ENCODE results near the gene WLS.
A peak's percentile ranks its signal among the peaks of the same experiment; 100 is the strongest.

WLS gene

GRCh38 chr1:68232289-68233148, at the start of gene WLS:
WLS (minus strand) TSS chr1:68232523; CDS start chr1:68232299, 224 bp downstream.
- DNase-seq (ENCODE audit: extremely low read depth, low read depth), result peak; percentile 57

DNA sequence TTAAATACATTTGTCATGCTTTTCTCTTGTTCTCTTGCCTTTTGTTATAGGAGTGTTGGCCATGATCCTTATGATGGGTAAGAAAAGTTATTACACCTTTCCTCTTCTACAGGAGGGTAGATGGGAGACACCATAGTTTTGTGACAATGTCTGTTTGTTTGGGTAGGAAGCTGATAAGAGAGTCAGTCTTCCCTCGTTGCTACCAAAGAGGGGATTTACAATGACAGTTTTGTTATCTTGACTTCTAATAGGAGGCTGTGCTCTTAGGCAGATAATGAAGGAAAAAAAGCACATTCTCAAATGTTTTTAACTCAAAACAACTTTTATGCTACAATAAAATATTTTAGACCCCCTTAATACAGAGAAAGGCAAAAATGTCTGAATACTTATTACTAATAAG, 48.0 kb upstream of the WLS start:
- DNase-seq (ENCODE audit: extremely low read depth, low read depth), result no peak
- TF ChIP-seq, protein P1, sequence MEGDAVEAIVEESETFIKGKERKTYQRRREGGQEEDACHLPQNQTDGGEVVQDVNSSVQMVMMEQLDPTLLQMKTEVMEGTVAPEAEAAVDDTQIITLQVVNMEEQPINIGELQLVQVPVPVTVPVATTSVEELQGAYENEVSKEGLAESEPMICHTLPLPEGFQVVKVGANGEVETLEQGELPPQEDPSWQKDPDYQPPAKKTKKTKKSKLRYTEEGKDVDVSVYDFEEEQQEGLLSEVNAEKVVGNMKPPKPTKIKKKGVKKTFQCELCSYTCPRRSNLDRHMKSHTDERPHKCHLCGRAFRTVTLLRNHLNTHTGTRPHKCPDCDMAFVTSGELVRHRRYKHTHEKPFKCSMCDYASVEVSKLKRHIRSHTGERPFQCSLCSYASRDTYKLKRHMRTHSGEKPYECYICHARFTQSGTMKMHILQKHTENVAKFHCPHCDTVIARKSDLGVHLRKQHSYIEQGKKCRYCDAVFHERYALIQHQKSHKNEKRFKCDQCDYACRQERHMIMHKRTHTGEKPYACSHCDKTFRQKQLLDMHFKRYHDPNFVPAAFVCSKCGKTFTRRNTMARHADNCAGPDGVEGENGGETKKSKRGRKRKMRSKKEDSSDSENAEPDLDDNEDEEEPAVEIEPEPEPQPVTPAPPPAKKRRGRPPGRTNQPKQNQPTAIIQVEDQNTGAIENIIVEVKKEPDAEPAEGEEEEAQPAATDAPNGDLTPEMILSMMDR (IDR thresholded peaks at IDR 0.05; ENCODE audit: low read depth, low read length), result no peak

More at GRCh38 chr1:68232289-68233148, at the start of gene WLS:
- TF ChIP-seq, protein P1 (IDR thresholded peaks at IDR 0.05; ENCODE audit: low read depth, low read length), result peak; percentile 6

DNA sequence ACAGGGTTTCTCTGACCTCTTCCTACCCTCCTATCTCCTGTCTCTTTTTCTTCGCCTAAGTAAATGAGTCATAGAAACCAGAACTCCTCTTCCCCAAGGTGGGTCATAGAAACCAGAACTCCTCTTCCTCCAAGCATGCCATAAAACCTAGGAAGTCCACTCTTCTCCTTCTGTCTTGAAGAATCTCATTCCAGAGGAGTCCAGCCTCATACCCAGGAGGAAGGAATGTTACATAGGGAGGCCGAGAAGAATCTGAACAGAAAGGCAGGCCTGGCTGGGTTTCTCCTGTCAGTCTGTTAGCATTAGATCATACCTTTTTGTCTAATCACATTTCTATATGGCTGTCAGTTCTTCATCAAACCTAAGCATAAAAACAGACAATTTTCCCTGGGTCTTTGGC, 47.5 kb upstream of the WLS start:
- TF ChIP-seq, protein P1 (IDR thresholded peaks at IDR 0.05; ENCODE audit: low read depth, low read length), result no peak
- no peak for DNase-seq (ENCODE audit: extremely low read depth, low read depth)

- TF ChIP-seq, protein P1 (IDR thresholded peaks at IDR 0.05; ENCODE audit: low read depth, low read length), result no peak
- DNase-seq (ENCODE audit: extremely low read depth, low read depth), result no peak
These were observed 45.9 kb upstream of the WLS start for GRCh38 chr1:68278221-68278620.

- TF ChIP-seq, protein P1 (IDR thresholded peaks at IDR 0.05; ENCODE audit: low read depth, low read length), result no peak
- DNase-seq (ENCODE audit: extremely low read depth, low read depth), result no peak
These were observed 44.1 kb upstream of the WLS start for GRCh38 chr1:68276448-68276847.

DNA sequence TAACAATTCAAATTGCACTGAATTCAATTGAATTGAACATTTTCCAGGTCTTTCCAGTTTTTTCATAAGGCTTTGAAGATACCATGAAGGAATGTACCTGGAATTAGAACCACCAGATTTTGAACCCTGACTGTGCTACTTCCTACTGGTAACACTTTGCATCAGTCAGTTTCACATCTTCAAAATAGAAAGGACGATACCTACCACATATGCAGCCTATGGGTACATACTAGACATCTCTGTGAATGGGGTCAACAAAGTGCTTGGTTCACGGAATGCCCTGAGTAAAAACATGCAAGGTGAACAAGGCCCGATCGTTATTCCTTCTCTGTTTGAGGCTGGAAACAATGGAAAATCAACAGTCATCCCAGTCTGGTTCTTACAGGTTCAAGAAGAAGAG, 41.2 kb upstream of the WLS start:
- TF ChIP-seq, protein P1 (IDR thresholded peaks at IDR 0.05; ENCODE audit: low read depth, low read length), result no peak
- DNase-seq (ENCODE audit: extremely low read depth, low read depth), result no peak

DNA sequence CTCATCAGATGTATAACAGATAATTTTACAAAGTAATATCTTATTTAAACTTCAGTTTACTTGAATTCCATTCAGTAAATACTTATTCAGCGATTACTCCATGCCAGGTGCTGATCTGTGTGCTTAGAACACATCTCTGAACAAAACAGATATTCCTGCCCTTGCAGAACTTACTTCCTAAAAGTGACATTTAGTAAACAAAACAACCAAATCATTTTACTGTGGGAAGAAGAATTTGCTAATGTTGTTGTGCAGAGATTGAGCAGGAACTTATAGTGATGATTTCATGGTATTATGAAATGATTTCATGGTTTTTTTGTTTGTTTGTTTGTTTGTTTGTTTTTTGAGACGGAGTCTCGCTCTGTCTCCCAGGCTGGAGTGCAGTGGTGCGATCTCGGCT, 39.3 kb upstream of the WLS start:
- DNase-seq (ENCODE audit: extremely low read depth, low read depth), result no peak
- TF ChIP-seq, protein P1 (IDR thresholded peaks at IDR 0.05; ENCODE audit: low read depth, low read length), result no peak
